OCI-M1 (cell line): ENCODE data around the gene GLOD4.
"Not testable (repeated sequence)": the region's sequence is repeated elsewhere in the genome, so short reads cannot be mapped to it uniquely, and the experiment has no call there.

ENCODE experiments used
- DNase-seq: peaks from one replicate; lab custom pipeline; 2025; lab: John Stamatoyannopoulos, UW

GLOD4 gene

GRCh38 chr17:774313-774584, 7.8 kb downstream of the GLOD4 start:
- DNase-seq = no peak

- no peak for DNase-seq
These were observed 8.4 kb downstream of the GLOD4 start for GRCh38 chr17:773467-774312.

GRCh38 chr17:773016-773415, 9.1 kb downstream of the GLOD4 start:
- no peak for DNase-seq

GRCh38 chr17:767076-767475, 15.0 kb downstream of the GLOD4 start:
- DNase-seq = no peak

- DNase-seq = no peak
These were observed 21.7 kb downstream of the GLOD4 start for GRCh38 chr17:760371-760770.

- no peak for DNase-seq
These were observed 22.1 kb downstream of the GLOD4 start for GRCh38 chr17:759964-760363.

GRCh38 chr17:756010-756567, 26.0 kb downstream of the GLOD4 start:
- not testable (repeated sequence) for DNase-seq

GRCh38 chr17:755319-755961, 26.6 kb downstream of the GLOD4 start:
- not testable (repeated sequence) for DNase-seq

GRCh38 chr17:753418-753817, 28.7 kb downstream of the GLOD4 start:
- DNase-seq = no peak

- no peak for DNase-seq
These were observed 29.4 kb downstream of the GLOD4 start for GRCh38 chr17:752620-753219.

- peak; percentile 90 for DNase-seq
These were observed 30.0 kb downstream of the GLOD4 start, which contains the start of gene GEMIN4 for GRCh38 chr17:752002-752619. TSS of gene GEMIN4 (minus strand) at chr17:752264. CDS start at chr17:752142, 122 bp downstream.

GRCh38 chr17:751269-752001, 30.6 kb downstream of the GLOD4 start:
- peak; percentile 37 for DNase-seq

GRCh38 chr17:750431-751037, 31.5 kb downstream of the GLOD4 start:
- no peak for DNase-seq

- not testable (repeated sequence) for DNase-seq
These were observed 32.7 kb downstream of the GLOD4 start for GRCh38 chr17:749359-749758.

- DNase-seq = not testable (repeated sequence)
These were observed 33.5 kb downstream of the GLOD4 start for GRCh38 chr17:748604-749003.

GRCh38 chr17:746783-747629, 35.1 kb downstream of the GLOD4 start:
- no peak for DNase-seq

- DNase-seq = no peak
These were observed 35.9 kb downstream of the GLOD4 start for GRCh38 chr17:746181-746580.

- no peak for DNase-seq
These were observed 36.7 kb downstream of the GLOD4 start for GRCh38 chr17:745406-745805.

GRCh38 chr17:744937-745336, 37.1 kb downstream of the GLOD4 start:
- DNase-seq = no peak

- DNase-seq = no peak
These were observed 38.9 kb downstream of the GLOD4 start for GRCh38 chr17:743139-743538.
